Right lobe of liver (tissue), 4 donors: ENCODE results near the gene PPP1R18.

Experiments
- POLR2A ChIP-seq: fragments of 450-650 bp; IDR thresholded peaks from one replicate; pipeline ENCODE4 v1.6.1; 2017; ENCODE audit warnings: antibody characterized with exemption, mild to moderate bottlenecking
- TF ChIP-seq, protein P1 (sequence below), 4 donors: fragments of 200-600 bp in 3 of 4; fragments of 450-650 bp in 1 of 4; IDR thresholded peaks; one replicate each; pipeline versions ENCODE4 v1.5.1 to v1.8.0; 2016 to 2022; ENCODE audit warnings: antibody characterized with exemption in 4 of 4, mild to moderate bottlenecking in 2 of 4
- donor health status: DM: no; HTN: no; CAD: no.
- donor health status: DM: no; HTN: no; CAD: no.
- donor health status: DM: no; HTN: yes; CAD: no.

DNA sequence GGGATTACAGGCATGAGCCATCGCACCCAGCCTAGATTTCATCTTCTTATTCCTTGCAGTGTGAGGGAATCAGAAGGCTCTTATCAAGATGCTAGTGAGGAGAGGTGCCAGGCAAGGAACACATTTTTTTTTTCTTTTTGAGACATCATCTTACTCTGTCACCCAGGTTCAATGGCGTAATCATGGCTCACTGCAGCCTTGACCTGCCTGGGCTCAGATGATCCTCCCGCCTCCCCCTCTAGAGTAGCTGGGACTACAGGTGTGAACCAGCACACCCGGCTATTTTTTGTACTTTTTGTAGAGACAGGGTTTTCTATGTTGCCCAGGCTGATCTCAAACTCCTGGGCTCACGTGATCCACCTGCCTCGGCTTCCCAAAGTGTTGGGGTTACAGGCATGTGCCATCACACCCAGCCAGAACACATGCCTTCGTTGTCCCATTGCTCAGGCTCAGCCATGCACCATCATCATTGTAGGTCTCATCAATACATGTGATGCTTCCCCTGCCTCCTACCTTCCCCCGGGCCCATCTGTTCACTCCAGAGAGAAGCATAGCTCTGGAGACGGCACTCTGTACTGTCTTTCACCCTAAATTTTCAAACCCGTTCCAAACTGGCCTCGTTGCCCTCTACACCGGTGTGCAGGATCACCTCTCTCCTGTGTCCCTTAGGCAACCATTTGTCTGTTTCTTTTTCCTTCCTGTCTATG is 45.9 kb upstream of the PPP1R18 start:
- TF ChIP-seq, protein P1, sequence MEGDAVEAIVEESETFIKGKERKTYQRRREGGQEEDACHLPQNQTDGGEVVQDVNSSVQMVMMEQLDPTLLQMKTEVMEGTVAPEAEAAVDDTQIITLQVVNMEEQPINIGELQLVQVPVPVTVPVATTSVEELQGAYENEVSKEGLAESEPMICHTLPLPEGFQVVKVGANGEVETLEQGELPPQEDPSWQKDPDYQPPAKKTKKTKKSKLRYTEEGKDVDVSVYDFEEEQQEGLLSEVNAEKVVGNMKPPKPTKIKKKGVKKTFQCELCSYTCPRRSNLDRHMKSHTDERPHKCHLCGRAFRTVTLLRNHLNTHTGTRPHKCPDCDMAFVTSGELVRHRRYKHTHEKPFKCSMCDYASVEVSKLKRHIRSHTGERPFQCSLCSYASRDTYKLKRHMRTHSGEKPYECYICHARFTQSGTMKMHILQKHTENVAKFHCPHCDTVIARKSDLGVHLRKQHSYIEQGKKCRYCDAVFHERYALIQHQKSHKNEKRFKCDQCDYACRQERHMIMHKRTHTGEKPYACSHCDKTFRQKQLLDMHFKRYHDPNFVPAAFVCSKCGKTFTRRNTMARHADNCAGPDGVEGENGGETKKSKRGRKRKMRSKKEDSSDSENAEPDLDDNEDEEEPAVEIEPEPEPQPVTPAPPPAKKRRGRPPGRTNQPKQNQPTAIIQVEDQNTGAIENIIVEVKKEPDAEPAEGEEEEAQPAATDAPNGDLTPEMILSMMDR (IDR thresholded peaks at IDR 0.05), result no peak
- TF ChIP-seq POLR2A, result no peak
